Measurements from ENCODE around the gene POLRMT. TPM values are rescaled to one million over a fixed set of nuclear protein-coding genes. Genes with fewer than 3 reads are reported as not detected.

Gene POLRMT
- polyA plus RNA-seq, 1 donor (not counting 4 experiments of a cell fraction or from before 2014, with no cell fraction given) = 33.3 TPM

DNA sequence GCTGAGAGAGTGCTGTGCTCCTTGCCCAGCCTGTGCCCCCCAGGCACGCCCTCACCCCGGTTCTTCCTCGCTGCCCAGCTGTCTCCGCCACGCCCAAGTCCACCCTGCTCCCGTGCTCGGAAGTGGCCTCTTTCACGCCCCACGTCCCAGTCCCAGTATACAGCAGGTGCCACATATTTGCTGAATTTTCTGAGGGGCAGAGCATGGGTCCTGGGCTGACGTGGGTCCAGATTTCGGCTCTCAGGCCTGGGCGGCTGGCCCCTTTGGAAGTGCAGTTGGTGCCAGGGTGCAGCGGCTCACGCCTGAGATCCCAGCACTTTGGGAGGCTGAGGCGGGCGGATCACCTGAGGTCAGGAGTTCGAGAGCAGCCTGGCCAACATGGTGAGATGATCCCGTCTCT lies 40.3 kb downstream of the POLRMT start:
- Histone ChIP-seq H3K36me3 (ENCODE audit: control insufficient read depth in 2 of 2, extremely low read depth in 1 of 2, insufficient read depth in 2 of 2, low read length in 2 of 2) (no peaks in the 10 kb centered on the region), H3K27ac (ENCODE audit: control insufficient read depth, insufficient read depth, low read length) (no peak overlapping the region), H3K27me3 (ENCODE audit: control insufficient read depth, extremely low read depth, insufficient read depth, low read length) (peaks cover 52% of the 10 kb centered on the region), H3K79me2 (ENCODE audit: control insufficient read depth, insufficient read depth, low read length) (no peaks in the 10 kb centered on the region), H2AFZ (ENCODE audit: control insufficient read depth, low read length) (no peak overlapping the region), H3K4me3 (ENCODE audit: control insufficient read depth in 2 of 3, extremely low read depth in 1 of 3, insufficient read depth in 2 of 3, low read depth in 1 of 3, low read length in 3 of 3) (no peak overlapping the region), H3K9ac (ENCODE audit: control insufficient read depth, extremely low read depth, insufficient read depth, low read length) (no peak overlapping the region), H3K9me3 (ENCODE audit: control insufficient read depth, low read depth, low read length) (no peaks in the 10 kb centered on the region), H3K4me2 (ENCODE audit: control insufficient read depth, extremely low read depth, insufficient read depth, low read depth, low read length) (no peak overlapping the region), H4K20me1 (ENCODE audit: control insufficient read depth, extremely low read depth, insufficient read depth, low read length) (peaks cover 4% of the 10 kb centered on the region), H3K4me1 (ENCODE audit: control insufficient read depth, extremely low read depth, insufficient read depth, low read length) (peaks cover 8% of the 10 kb centered on the region), H3K9me1 (ENCODE audit: control insufficient read depth, extremely low read depth, insufficient read depth, low read length) (no peaks in the 10 kb centered on the region)
- dilution Hi-C loops (cut with MboI; ENCODE audit: extremely low pct_ligation_motif_present, low sequenced_read_pairs) = no loop called here
- TF ChIP-seq, protein P1, sequence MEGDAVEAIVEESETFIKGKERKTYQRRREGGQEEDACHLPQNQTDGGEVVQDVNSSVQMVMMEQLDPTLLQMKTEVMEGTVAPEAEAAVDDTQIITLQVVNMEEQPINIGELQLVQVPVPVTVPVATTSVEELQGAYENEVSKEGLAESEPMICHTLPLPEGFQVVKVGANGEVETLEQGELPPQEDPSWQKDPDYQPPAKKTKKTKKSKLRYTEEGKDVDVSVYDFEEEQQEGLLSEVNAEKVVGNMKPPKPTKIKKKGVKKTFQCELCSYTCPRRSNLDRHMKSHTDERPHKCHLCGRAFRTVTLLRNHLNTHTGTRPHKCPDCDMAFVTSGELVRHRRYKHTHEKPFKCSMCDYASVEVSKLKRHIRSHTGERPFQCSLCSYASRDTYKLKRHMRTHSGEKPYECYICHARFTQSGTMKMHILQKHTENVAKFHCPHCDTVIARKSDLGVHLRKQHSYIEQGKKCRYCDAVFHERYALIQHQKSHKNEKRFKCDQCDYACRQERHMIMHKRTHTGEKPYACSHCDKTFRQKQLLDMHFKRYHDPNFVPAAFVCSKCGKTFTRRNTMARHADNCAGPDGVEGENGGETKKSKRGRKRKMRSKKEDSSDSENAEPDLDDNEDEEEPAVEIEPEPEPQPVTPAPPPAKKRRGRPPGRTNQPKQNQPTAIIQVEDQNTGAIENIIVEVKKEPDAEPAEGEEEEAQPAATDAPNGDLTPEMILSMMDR (optimal IDR thresholded peaks at IDR 0.05 in 1 of 3, IDR thresholded peaks at IDR 0.05 in 1 of 3, conservative IDR thresholded peaks at IDR 0.05 in 1 of 3; ENCODE audit: extremely low read depth in 1 of 3, insufficient read depth in 2 of 3, low read length in 3 of 3) = no peak
- TF ChIP-seq EZH2 (IDR thresholded peaks at IDR 0.05; ENCODE audit: low read length) = no peak
- FAIRE-seq (no peak), DNase-seq (ENCODE audit: low read depth, low spot score) (no peak)

DNA sequence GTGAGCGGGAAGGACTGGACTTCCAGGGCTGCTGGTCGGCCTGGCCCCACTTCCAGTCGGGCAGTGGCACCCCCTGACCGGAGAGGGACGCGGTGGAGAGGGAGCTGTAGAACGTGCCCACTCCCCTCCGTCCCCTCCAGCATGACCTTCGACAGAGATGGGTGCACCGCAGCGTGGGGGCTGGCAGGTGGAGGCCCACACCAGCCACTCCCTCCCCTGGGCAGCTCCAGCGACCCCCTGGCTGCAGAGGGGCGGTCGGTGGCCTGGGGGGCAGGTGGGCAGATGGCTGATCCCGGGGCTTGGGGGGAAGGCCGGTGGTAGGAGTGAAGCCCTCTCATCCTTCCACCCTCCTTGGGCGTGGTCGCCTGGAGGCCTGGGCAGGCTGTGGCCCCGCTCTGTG lies 41.2 kb downstream of the POLRMT start:
- dilution Hi-C loops (cut with MboI; ENCODE audit: extremely low pct_ligation_motif_present, low sequenced_read_pairs) = no loop called here
- Histone ChIP-seq H3K9ac (ENCODE audit: control insufficient read depth, extremely low read depth, insufficient read depth, low read length) (no peak overlapping the region), H3K9me1 (ENCODE audit: control insufficient read depth, extremely low read depth, insufficient read depth, low read length) (no peaks in the 10 kb centered on the region), H3K4me3 (ENCODE audit: control insufficient read depth in 2 of 3, extremely low read depth in 1 of 3, insufficient read depth in 2 of 3, low read depth in 1 of 3, low read length in 3 of 3) (no peak overlapping the region), H3K27me3 (ENCODE audit: control insufficient read depth, extremely low read depth, insufficient read depth, low read length) (peaks cover 52% of the 10 kb centered on the region), H3K79me2 (ENCODE audit: control insufficient read depth, insufficient read depth, low read length) (no peaks in the 10 kb centered on the region), H3K27ac (ENCODE audit: control insufficient read depth, insufficient read depth, low read length) (no peak overlapping the region), H3K4me2 (ENCODE audit: control insufficient read depth, extremely low read depth, insufficient read depth, low read depth, low read length) (no peak overlapping the region), H2AFZ (ENCODE audit: control insufficient read depth, low read length) (no peak overlapping the region), H4K20me1 (ENCODE audit: control insufficient read depth, extremely low read depth, insufficient read depth, low read length) (peaks cover 3% of the 10 kb centered on the region), H3K4me1 (ENCODE audit: control insufficient read depth, extremely low read depth, insufficient read depth, low read length) (peaks cover 8% of the 10 kb centered on the region), H3K9me3 (ENCODE audit: control insufficient read depth, low read depth, low read length) (no peaks in the 10 kb centered on the region), H3K36me3 (ENCODE audit: control insufficient read depth in 2 of 2, extremely low read depth in 1 of 2, insufficient read depth in 2 of 2, low read length in 2 of 2) (no peaks in the 10 kb centered on the region)
- no peak for FAIRE-seq
- DNase-seq (ENCODE audit: low read depth, low spot score) = no peak
- no peak for TF ChIP-seq EZH2 (IDR thresholded peaks at IDR 0.05; ENCODE audit: low read length)
- TF ChIP-seq, protein P1 (optimal IDR thresholded peaks at IDR 0.05 in 1 of 3, IDR thresholded peaks at IDR 0.05 in 1 of 3, conservative IDR thresholded peaks at IDR 0.05 in 1 of 3; ENCODE audit: extremely low read depth in 1 of 3, insufficient read depth in 2 of 3, low read length in 3 of 3) = no peak
